Body of pancreas (tissue), 4 donors: Measurements from ENCODE around the gene PTGFRN. TPM values are rescaled to one million over a fixed set of nuclear protein-coding genes. Genes with fewer than 3 reads are reported as not detected.
"Not testable (repeated sequence)": the region's sequence is repeated elsewhere in the genome, so short reads cannot be mapped to it uniquely, and the experiment has no call there.

ENCODE experiments used
- ATAC-seq: fragments of 150-250 bp; one replicate; pipeline ENCODE4 v1.9.1; 2016
- DNase-seq, 4 donors: peaks; one replicate each; pipeline ENCODE4 v3.0.0-alpha.2; 2019
- H3K27ac ChIP-seq, 4 donors: fragments of 200-600 bp; sonication (generic); 1 replicate in 3 of 4; 2 replicates in 1 of 4; pipeline versions ENCODE4 v1.5.1 to v1.6.1; 2016 to 2019; ENCODE audit warnings: mild to moderate bottlenecking in 1 of 4, mixed read lengths in 1 of 4, moderate library complexity in 1 of 4
- H3K27me3 ChIP-seq, 2 donors: fragments of 200-600 bp; sonication (generic); one replicate each; pipeline ENCODE4 v1.6.0; 2016; ENCODE audit warnings: mild to moderate bottlenecking in 1 of 2
- H3K36me3 ChIP-seq, 2 donors: fragments of 200-600 bp; sonication (generic); replicated peaks in 1 of 2; 2 replicates each; pipeline ENCODE4 v1.5.1; 2016; ENCODE audit warnings: low read depth in 2 of 2; ENCODE audit not compliant: insufficient read depth in 1 of 2
- H3K4me1 ChIP-seq: fragments of 200-600 bp; sonication (generic); one replicate; pipeline ENCODE4 v1.6.0; 2016
- H3K4me3 ChIP-seq, 2 donors: fragments of 200-600 bp; sonication (generic); 1 replicate in 1 of 2; 2 replicates in 1 of 2; pipeline ENCODE4 v1.5.1; 2016 to 2019
- H3K9me3 ChIP-seq, 3 donors: fragments of 200-600 bp; sonication (generic); 1 replicate in 2 of 3; 2 replicates in 1 of 3; pipeline ENCODE4 v1.5.1; 2016
- POLR2A ChIP-seq, 3 donors: fragments of 450-650 bp; IDR thresholded peaks; one replicate each; pipeline ENCODE4 v1.6.1; 2016; ENCODE audit warnings: antibody characterized with exemption in 3 of 3, mild to moderate bottlenecking in 2 of 3
- WGBS, 2 donors: methylation state at CpG; one replicate each; pipeline ENCODE4 v1.1.5; 2017; 5-methylcytosine and 5-hydroxymethylcytosine counted together
- intact Hi-C: fragments of 100-400 bp; cut with DNase I; formaldehyde crosslinking; loops from one replicate; pipeline ENCODE4 v1.15.1; 2023
- total RNA-seq, 2 donors: library from RNA; depleted of rRNA; stranded (reverse); fragments of >200 nt; gene quantifications; one replicate each; pipeline ENCODE4 v1.1.0, GENCODE V29; 2016
- TF ChIP-seq, protein P1 (sequence below), 7 experiments: fragments of 450-650 bp in 4 of 7; fragments of 200-600 bp in 3 of 7; sonication (generic) in 3 of 7; IDR thresholded peaks; one replicate each; pipeline ENCODE4 v1.5.1; 2016 to 2019; ENCODE audit warnings: antibody characterized with exemption in 7 of 7

The PTGFRN gene
- total RNA-seq, 2 donors from 2014 or later: 35.0 to 76.8 TPM

- Histone ChIP-seq H3K4me3 (no peak overlapping the region), H3K9me3 (no peaks in the 10 kb centered on the region), H3K27me3 (no peaks in the 10 kb centered on the region), H3K36me3 (no peaks in the 10 kb centered on the region), H3K4me1 (no peaks in the 10 kb centered on the region), H3K27ac (no peak overlapping the region)
- no peak for DNase-seq
- no peak for TF ChIP-seq POLR2A (IDR thresholded peaks at IDR 0.05)
- TF ChIP-seq, protein P1, sequence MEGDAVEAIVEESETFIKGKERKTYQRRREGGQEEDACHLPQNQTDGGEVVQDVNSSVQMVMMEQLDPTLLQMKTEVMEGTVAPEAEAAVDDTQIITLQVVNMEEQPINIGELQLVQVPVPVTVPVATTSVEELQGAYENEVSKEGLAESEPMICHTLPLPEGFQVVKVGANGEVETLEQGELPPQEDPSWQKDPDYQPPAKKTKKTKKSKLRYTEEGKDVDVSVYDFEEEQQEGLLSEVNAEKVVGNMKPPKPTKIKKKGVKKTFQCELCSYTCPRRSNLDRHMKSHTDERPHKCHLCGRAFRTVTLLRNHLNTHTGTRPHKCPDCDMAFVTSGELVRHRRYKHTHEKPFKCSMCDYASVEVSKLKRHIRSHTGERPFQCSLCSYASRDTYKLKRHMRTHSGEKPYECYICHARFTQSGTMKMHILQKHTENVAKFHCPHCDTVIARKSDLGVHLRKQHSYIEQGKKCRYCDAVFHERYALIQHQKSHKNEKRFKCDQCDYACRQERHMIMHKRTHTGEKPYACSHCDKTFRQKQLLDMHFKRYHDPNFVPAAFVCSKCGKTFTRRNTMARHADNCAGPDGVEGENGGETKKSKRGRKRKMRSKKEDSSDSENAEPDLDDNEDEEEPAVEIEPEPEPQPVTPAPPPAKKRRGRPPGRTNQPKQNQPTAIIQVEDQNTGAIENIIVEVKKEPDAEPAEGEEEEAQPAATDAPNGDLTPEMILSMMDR (IDR thresholded peaks at IDR 0.05): no peak
- no peak for ATAC-seq
- intact Hi-C loops: no loop called here
- WGBS, 2 donors: 94 to 96% methylated on average over 11 of the region's 11 CpGs
Measured at GRCh38 chr1:116938216-116938615, 28.5 kb downstream of the PTGFRN start.

GRCh38 chr1:116939780-116940543 lies 30.2 kb downstream of the PTGFRN start:
- DNase-seq, ATAC-seq, H3K4me1 ChIP-seq, H3K36me3 ChIP-seq, H3K9me3 ChIP-seq, intact Hi-C loops, H3K27me3 ChIP-seq, H3K4me3 ChIP-seq, H3K27ac ChIP-seq: not testable (repeated sequence)
- 55 to 62% methylated on average over 6 of the region's 6 CpGs for WGBS, 2 donors

DNA sequence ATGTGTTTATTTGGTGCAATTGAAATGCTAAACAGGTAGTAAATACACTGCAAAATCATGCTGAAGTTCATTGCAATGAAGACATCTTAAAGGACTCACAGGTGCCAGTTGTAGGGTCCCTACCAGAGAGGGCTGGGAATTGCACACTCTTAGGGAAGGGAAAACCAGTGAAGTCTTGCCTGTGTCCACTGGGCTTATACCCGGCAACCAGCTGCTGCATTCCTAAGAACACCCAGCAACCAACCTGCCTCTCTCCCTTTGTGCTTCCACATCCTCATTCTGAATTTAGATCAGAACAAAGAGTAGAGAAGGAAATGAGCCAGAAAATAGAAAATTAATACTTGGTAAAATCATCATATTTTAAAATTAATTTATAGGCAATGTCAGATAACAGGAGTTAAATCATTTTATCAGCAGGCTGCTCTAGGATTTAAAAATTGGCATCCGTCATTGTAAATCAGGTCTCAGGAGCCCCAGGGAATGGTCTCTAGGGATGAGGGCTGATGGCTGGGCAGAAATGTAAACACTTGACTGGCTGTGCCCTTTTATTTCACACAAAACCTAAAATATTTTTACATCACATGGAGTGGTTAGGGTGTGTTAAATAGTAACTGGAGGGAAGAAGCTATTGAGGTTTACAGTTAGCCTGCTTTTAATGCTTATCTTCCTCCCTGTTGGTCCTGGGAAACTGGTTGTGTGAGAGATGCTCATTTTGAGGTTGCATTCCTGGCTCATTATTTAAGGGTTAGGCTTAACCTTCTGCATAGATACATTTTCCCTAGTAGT lies 31.3 kb downstream of the PTGFRN start:
- intact Hi-C loops: no loop called here
- no peaks in the 10 kb centered on the region for H3K36me3 ChIP-seq
- TF ChIP-seq POLR2A (IDR thresholded peaks at IDR 0.05): no peak
- TF ChIP-seq, protein P1 (IDR thresholded peaks at IDR 0.05): no peak
- H3K27ac ChIP-seq: no peak overlapping the region
- H3K27me3 ChIP-seq: no peaks in the 10 kb centered on the region
- ATAC-seq (no peak), DNase-seq (no peak)
- no peaks in the 10 kb centered on the region for H3K4me1 ChIP-seq
- WGBS, 2 donors: 89 to 91% methylated on average over 2 of the region's 2 CpGs
- H3K4me3 ChIP-seq: no peak overlapping the region
- no peaks in the 10 kb centered on the region for H3K9me3 ChIP-seq

GRCh38 chr1:116941670-116942069 lies 32.0 kb downstream of the PTGFRN start:
- intact Hi-C loops: no loop called here
- no peak overlapping the region for H3K27ac ChIP-seq
- TF ChIP-seq, protein P1 (IDR thresholded peaks at IDR 0.05): no peak
- TF ChIP-seq POLR2A (IDR thresholded peaks at IDR 0.05): no peak
- H3K36me3 ChIP-seq: no peaks in the 10 kb centered on the region
- no peaks in the 10 kb centered on the region for H3K4me1 ChIP-seq
- no peaks in the 10 kb centered on the region for H3K27me3 ChIP-seq
- ATAC-seq (no peak), DNase-seq (no peak)
- 80 to 85% methylated on average over 10 to 13 of the region's 13 CpGs for WGBS, 2 donors
- no peaks in the 10 kb centered on the region for H3K9me3 ChIP-seq
- H3K4me3 ChIP-seq: no peak overlapping the region

- ATAC-seq (no peak), DNase-seq (no peak)
- no peak overlapping the region for H3K4me3 ChIP-seq
- H3K36me3 ChIP-seq: no peaks in the 10 kb centered on the region
- H3K27ac ChIP-seq: no peak overlapping the region
- intact Hi-C loops: no loop called here
- no peaks in the 10 kb centered on the region for H3K27me3 ChIP-seq
- TF ChIP-seq, protein P1 (IDR thresholded peaks at IDR 0.05): no peak
- no peak for TF ChIP-seq POLR2A (IDR thresholded peaks at IDR 0.05)
- H3K4me1 ChIP-seq: no peaks in the 10 kb centered on the region
- no peaks in the 10 kb centered on the region for H3K9me3 ChIP-seq
- WGBS, 2 donors: 92 to 93% methylated on average over 1 of the region's 1 CpG
Measured at GRCh38 chr1:116942344-116942743, 32.6 kb downstream of the PTGFRN start.
